HepG2 (cell line): ENCODE measurements around the gene MAP3K14. TPM values are rescaled to one million over a fixed set of nuclear protein-coding genes. Genes with fewer than 3 reads are reported as not detected.

Experiments used
- CCDC6 ChIP-seq: sonication (generic); formaldehyde crosslinking; IDR thresholded peaks from 2 replicates; pipeline ENCODE4 v1.8.1; 2022; ENCODE audit warnings: mild to moderate bottlenecking, missing genetic modification reagents, moderate library complexity
- CREM ChIP-seq, 2 experiments: sonication (generic) in 1 of 2; formaldehyde crosslinking in 1 of 2; IDR thresholded peaks; 2 replicates each; pipeline versions ENCODE4 v1.4.0 to v1.6.1; 2016 to 2020; ENCODE audit warnings: antibody characterized with exemption in 1 of 2, mild to moderate bottlenecking in 1 of 2, missing genetic modification reagents in 1 of 2
- DR1 ChIP-seq: sonication (generic); formaldehyde crosslinking; IDR thresholded peaks from 2 replicates; pipeline ENCODE4 v1.8.0; 2021; ENCODE audit warnings: mild to moderate bottlenecking, missing genetic modification reagents, inconsistent platforms
- EP300 ChIP-seq, 3 experiments: sonication (generic) in 1 of 3; formaldehyde crosslinking in 1 of 3; IDR thresholded peaks; 2 replicates each; pipeline versions ENCODE4 v1.5.1 to v1.6.1; 2011 to 2020; ENCODE audit warnings: low read depth in 2 of 3, low read length in 2 of 3, borderline replicate concordance in 1 of 3, improper control_type of control experiment in 1 of 3, mild to moderate bottlenecking in 1 of 3, missing genetic modification reagents in 1 of 3, moderate library complexity in 1 of 3
- GFI1 ChIP-seq: sonication (generic); formaldehyde crosslinking; IDR thresholded peaks from 2 replicates; pipeline ENCODE4 v1.5.0; 2020; ENCODE audit warnings: missing genetic modification reagents, mild to moderate bottlenecking, borderline replicate concordance
- GLI4 ChIP-seq: sonication (generic); formaldehyde crosslinking; IDR thresholded peaks from 2 replicates; pipeline ENCODE4 v1.5.1; 2020; ENCODE audit warnings: missing genetic modification reagents, mild to moderate bottlenecking, moderate library complexity, borderline replicate concordance
- MBNL3 ChIP-seq: fragments of 250-450 bp; sonication (Bioruptor Pico); conservative IDR thresholded peaks from 2 replicates; pipeline ENCODE4 v1.8.0; 2022; ENCODE audit warnings: mild to moderate bottlenecking, inconsistent platforms
- NFIC ChIP-seq: IDR thresholded peaks from 2 replicates; pipeline ENCODE4 v1.6.1; 2012; ENCODE audit warnings: mild to moderate bottlenecking, low read length, inconsistent platforms
- NR2F1 ChIP-seq, 2 experiments: fragments of 450-650 bp in 1 of 2; formaldehyde crosslinking in 1 of 2; IDR thresholded peaks; 2 replicates each; pipeline versions ENCODE4 v1.5.0 to v1.6.1; 2016 to 2020; ENCODE audit warnings: mild to moderate bottlenecking in 1 of 2, missing compliant biosample characterization in 1 of 2, missing genetic modification reagents in 1 of 2, moderate library complexity in 1 of 2
- PHF21A ChIP-seq: sonication (generic); formaldehyde crosslinking; IDR thresholded peaks from 2 replicates; pipeline ENCODE4 v1.5.0; 2020; ENCODE audit warnings: mild to moderate bottlenecking, missing genetic modification reagents
- POLR2G ChIP-seq: fragments of 200-400 bp; formaldehyde crosslinking; IDR thresholded peaks from 2 replicates; pipeline ENCODE4 v1.6.1; 2018; ENCODE audit warnings: mild to moderate bottlenecking, low read depth, low read length, moderate library complexity
- RAD21 ChIP-seq: fragments of 450-650 bp; formaldehyde crosslinking; IDR thresholded peaks from 2 replicates; pipeline ENCODE4 v1.5.0; 2020; ENCODE audit warnings: mild to moderate bottlenecking
- RXRB ChIP-seq: IDR thresholded peaks from 2 replicates; pipeline ENCODE4 v1.6.1; 2016; ENCODE audit warnings: borderline replicate concordance, missing genetic modification reagents, missing compliant biosample characterization
- SMARCE1 ChIP-seq: fragments of 450-650 bp; IDR thresholded peaks from 2 replicates; pipeline ENCODE4 v1.6.1; 2017; ENCODE audit warnings: borderline replicate concordance
- SRF ChIP-seq: IDR thresholded peaks from 2 replicates; pipeline ENCODE4 v1.6.1; 2011; ENCODE audit warnings: mild to moderate bottlenecking, low read depth, low read length, moderate library complexity
- XRCC5 ChIP-seq: fragments of 200-400 bp; formaldehyde crosslinking; optimal IDR thresholded peaks from 2 replicates; pipeline ENCODE3; 2017; ENCODE audit warnings: mild to moderate bottlenecking, low read length
- ZBTB44 ChIP-seq: sonication (generic); formaldehyde crosslinking; IDR thresholded peaks from 2 replicates; pipeline ENCODE4 v1.4.0; 2020; ENCODE audit warnings: missing genetic modification reagents
- ZIK1 ChIP-seq: sonication (generic); formaldehyde crosslinking; IDR thresholded peaks from 2 replicates; pipeline ENCODE4 v1.5.0; 2020; ENCODE audit warnings: mild to moderate bottlenecking, low read depth, missing genetic modification reagents, borderline replicate concordance
- ZNF331 ChIP-seq: sonication (generic); formaldehyde crosslinking; IDR thresholded peaks from 2 replicates; pipeline ENCODE4 v1.4.0; 2020; ENCODE audit warnings: missing genetic modification reagents
- ZNF496 ChIP-seq: sonication (generic); formaldehyde crosslinking; IDR thresholded peaks from 2 replicates; pipeline ENCODE4 v1.8.1; 2023; ENCODE audit warnings: mild to moderate bottlenecking, moderate library complexity, missing genetic modification reagents; ENCODE audit not compliant: insufficient replicate concordance
- ZNF569 ChIP-seq: sonication (generic); formaldehyde crosslinking; IDR thresholded peaks from 2 replicates; pipeline ENCODE4 v1.5.0; 2020; ENCODE audit warnings: mild to moderate bottlenecking, missing genetic modification reagents, moderate library complexity, borderline replicate concordance
- ZNF670 ChIP-seq: sonication (generic); formaldehyde crosslinking; IDR thresholded peaks from 2 replicates; pipeline ENCODE4 v1.8.0; 2022; ENCODE audit warnings: mild to moderate bottlenecking, missing genetic modification reagents, borderline replicate concordance
- polyA plus RNA-seq, 8 experiments: library from polyadenylated mRNA; depleted of rRNA in 3 of 8; stranded (reverse) in 7 of 8; unstranded in 1 of 8; fragments of >200 nt; fragmentation: Illumina TruSeq in 4 of 8; extraction: Trizol in 4 of 8; gene quantifications; 2 replicates each; pipeline versions ENCODE4 v1.2.1 to v1.2.3, GENCODE V29; 2011 to 2016; ENCODE audit warnings: low read depth in 4 of 8, missing spikeins in 1 of 8, mixed read lengths in 1 of 8; ENCODE audit not compliant: insufficient read depth in 1 of 8
- total RNA-seq, 5 experiments: library from RNA; depleted of rRNA; stranded (reverse); fragments of >200 nt; fragmentation: Illumina TruSeq; extraction: Trizol; gene quantifications; 2 replicates each; pipeline ENCODE4 v1.2.3, GENCODE V29; 2016; ENCODE audit warnings: low read depth in 1 of 5
- TF ChIP-seq, protein P1 (sequence below): sonication (generic); formaldehyde crosslinking; IDR thresholded peaks from 2 replicates; pipeline ENCODE4 v1.5.0; 2020; ENCODE audit warnings: mild to moderate bottlenecking, missing genetic modification reagents, borderline replicate concordance
- TF ChIP-seq, protein P2 (sequence below): sonication (generic); formaldehyde crosslinking; IDR thresholded peaks from 2 replicates; pipeline ENCODE4 v1.8.0; 2022; ENCODE audit warnings: mild to moderate bottlenecking, missing genetic modification reagents; ENCODE audit not compliant: insufficient replicate concordance

MAP3K14 gene
- total and polyA plus RNA-seq, 2 of the 13 experiments (the other 11 are each of a cell fraction or from before 2014, with no cell fraction given), result 2.6 TPM

DNA sequence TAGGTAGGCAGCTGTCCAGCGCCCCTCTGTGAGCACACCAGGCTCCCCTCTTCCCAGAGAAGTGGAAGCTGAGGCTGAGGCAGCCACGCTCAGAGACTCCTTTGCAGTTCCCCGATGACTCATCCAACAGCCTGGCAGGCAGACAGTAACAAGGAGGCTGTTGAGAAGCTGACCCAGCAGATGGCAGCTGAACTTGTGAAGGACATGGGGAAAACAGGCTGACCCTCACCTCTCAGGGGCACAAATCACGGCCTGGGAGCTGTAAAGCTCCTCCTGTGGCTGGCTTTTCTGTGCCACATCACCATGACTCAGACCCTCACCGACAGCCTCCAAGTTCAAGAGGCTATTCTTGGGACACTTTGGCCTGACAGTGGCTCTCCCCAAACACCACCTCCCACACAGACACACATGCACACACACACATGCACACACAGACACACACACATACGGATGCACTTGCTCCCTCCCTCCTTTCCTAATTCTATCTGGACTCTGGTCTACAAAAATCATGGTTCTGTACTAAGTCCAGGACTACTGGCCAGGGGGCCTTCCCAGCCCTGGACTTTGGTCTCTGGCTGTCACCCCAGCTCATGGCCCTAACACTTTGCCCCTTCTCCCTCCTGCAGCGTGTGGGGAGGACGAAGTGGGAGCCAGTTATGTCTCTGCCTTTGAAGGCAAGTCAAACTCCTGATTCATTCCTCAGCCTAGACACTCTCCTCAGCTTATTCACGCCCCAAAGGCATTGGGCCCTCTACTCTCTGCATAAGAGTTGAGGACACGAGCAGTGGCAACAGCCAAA lies 23.2 kb downstream of the MAP3K14 start (continued):
- peak; percentile 85; the same call in 1 of the 2 replicates for TF ChIP-seq GFI1 (CRISPR knock-in tag)
- TF ChIP-seq NFIC, result no peak
- TF ChIP-seq SRF, result no peak
- TF ChIP-seq DR1 (CRISPR knock-in tag), result no peak; the same call in 1 of the 2 replicates
- TF ChIP-seq MBNL3 (CRISPR knock-in tag), result no peak
- TF ChIP-seq GLI4, result no peak
- no peak for TF ChIP-seq RAD21 (CRISPR knock-in tag)
- TF ChIP-seq POLR2G, result no peak
- no peak for TF ChIP-seq ZNF670 (CRISPR knock-in tag)
- no peak for TF ChIP-seq EP300 (IDR thresholded peaks at IDR 0.05; ENCODE audit: low read depth in 2 of 2, low read length in 2 of 2)
- no peak for TF ChIP-seq EP300 (CRISPR knock-in tag; IDR thresholded peaks at IDR 0.05; ENCODE audit: borderline replicate concordance)
- no peak for TF ChIP-seq ZNF331 (CRISPR knock-in tag)
- peak; percentile 42; the same call in 1 of the 2 replicates for TF ChIP-seq RXRB
- TF ChIP-seq XRCC5, result peak; percentile 51
- TF ChIP-seq CREM (IDR thresholded peaks at IDR 0.05), result no peak
- no peak for TF ChIP-seq CREM (CRISPR knock-in tag; IDR thresholded peaks at IDR 0.05)
- TF ChIP-seq SMARCE1, result no peak
- peak; percentile 50; the same call in 1 of the 2 replicates for TF ChIP-seq PHF21A
- TF ChIP-seq NR2F1 (CRISPR knock-in tag; IDR thresholded peaks at IDR 0.05), result peak; percentile 37 to 44; a peak in 2 of 4 replicates
- no peak for TF ChIP-seq ZNF569
- no peak for TF ChIP-seq CCDC6 (CRISPR knock-in tag)
- TF ChIP-seq, protein P1, sequence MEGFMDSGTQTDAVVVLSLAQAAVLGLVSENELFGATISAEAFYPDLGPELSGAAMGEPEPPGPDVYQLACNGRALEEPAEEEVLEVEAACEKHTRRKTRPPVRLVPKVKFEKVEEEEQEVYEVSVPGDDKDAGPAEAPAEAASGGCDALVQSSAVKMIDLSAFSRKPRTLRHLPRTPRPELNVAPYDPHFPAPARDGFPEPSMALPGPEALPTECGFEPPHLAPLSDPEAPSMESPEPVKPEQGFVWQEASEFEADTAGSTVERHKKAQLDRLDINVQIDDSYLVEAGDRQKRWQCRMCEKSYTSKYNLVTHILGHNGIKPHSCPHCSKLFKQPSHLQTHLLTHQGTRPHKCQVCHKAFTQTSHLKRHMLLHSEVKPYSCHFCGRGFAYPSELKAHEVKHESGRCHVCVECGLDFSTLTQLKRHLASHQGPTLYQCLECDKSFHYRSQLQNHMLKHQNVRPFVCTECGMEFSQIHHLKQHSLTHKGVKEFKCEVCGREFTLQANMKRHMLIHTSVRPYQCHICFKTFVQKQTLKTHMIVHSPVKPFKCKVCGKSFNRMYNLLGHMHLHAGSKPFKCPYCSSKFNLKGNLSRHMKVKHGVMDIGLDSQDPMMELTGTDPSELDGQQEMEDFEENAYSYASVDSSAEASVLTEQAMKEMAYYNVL, result no peak; the same call in 1 of the 2 replicates
- TF ChIP-seq ZIK1 (CRISPR knock-in tag), result no peak
- TF ChIP-seq ZBTB44, result no peak
- TF ChIP-seq ZNF496 (CRISPR knock-in tag), result no peak
- TF ChIP-seq, protein P2, sequence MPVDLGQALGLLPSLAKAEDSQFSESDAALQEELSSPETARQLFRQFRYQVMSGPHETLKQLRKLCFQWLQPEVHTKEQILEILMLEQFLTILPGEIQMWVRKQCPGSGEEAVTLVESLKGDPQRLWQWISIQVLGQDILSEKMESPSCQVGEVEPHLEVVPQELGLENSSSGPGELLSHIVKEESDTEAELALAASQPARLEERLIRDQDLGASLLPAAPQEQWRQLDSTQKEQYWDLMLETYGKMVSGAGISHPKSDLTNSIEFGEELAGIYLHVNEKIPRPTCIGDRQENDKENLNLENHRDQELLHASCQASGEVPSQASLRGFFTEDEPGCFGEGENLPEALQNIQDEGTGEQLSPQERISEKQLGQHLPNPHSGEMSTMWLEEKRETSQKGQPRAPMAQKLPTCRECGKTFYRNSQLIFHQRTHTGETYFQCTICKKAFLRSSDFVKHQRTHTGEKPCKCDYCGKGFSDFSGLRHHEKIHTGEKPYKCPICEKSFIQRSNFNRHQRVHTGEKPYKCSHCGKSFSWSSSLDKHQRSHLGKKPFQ (CRISPR knock-in tag), result no peak
